GM11168 (cell line): ENCODE results near the gene AANAT.

Experiments
- in situ Hi-C: fragments of 300-500 bp; cut with MboI; formaldehyde crosslinking; loops from one replicate; pipeline ENCODE4 v1.12.0; 2022; ENCODE audit warnings: low sequenced_read_pairs; ENCODE audit not compliant: unreplicated experiment

AANAT gene

DNA sequence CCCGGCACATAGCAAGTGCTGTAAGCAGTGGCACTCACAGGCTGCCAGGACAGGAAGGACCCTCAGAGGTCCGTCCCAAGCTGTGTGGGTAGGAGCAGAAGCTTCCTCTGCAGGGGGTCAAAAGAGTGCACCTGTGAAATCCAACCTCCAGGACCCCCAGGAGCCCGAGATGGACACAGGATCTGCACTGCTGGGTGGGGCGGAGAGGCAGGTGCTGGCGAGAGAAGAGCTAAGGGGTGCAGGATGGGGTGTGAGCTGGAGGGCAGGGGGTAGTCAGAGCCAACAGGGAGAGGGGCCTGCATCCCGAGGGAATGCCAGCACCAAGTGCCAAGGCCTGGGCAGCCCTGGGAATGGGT lies 650 bp upstream of the AANAT start:
- in situ Hi-C loops = loop anchor here (5.0 kb wide), 1 partner anchor 41 kb away; no protein-coding TSS in a partner anchor

GRCh38 chr17:76467809-76468633 lies 618 bp downstream of the AANAT start:
- in situ Hi-C loops = loop anchor here (5.0 kb wide), 1 partner anchor 39 kb away; no protein-coding TSS in a partner anchor

GRCh38 chr17:76468634-76469010 lies 1.2 kb downstream of the AANAT start:
- in situ Hi-C loops = loop anchor here (5.0 kb wide), 1 partner anchor 39 kb away; no protein-coding TSS in a partner anchor

DNA sequence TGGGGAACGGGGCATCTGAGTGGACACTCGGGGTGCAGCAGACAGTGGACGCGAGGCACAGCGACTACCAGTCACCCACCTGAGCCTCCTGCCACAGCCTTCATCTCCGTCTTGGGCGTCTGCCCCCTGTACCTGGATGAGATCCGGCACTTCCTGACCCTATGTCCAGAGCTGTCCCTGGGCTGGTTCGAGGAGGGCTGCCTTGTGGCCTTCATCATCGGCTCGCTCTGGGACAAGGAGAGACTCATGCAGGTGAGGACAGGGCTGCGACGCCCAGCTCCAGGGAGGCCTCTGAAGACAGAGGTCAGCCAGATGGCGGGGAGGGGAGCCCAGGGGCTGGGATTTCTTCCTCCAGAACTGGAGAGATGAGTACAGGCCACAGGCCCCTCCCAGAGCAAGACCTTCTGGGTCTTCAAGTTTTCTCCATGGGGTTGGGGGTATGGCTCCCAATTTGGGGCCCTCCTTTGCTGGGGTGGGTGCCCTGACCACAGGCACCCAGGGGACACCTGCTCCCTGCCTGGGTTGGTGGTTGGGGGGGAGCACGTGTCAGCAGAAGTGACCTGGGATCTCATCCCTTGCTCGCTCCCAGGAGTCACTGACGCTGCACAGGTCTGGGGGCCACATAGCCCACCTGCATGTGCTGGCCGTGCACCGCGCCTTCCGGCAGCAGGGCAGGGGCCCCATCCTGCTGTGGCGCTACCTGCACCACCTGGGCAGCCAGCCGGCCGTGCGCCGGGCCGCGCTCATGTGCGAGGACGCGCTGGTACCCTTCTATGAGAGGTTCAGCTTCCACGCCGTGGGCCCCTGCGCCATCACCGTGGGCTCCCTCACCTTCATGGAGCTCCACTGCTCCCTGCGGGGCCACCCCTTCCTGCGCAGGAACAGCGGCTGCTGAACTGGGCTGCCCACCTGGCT lies 1.9 kb downstream of the AANAT start:
- in situ Hi-C loops = loop anchor here (5.0 kb wide), 1 partner anchor 38 kb away; no protein-coding TSS in a partner anchor

DNA sequence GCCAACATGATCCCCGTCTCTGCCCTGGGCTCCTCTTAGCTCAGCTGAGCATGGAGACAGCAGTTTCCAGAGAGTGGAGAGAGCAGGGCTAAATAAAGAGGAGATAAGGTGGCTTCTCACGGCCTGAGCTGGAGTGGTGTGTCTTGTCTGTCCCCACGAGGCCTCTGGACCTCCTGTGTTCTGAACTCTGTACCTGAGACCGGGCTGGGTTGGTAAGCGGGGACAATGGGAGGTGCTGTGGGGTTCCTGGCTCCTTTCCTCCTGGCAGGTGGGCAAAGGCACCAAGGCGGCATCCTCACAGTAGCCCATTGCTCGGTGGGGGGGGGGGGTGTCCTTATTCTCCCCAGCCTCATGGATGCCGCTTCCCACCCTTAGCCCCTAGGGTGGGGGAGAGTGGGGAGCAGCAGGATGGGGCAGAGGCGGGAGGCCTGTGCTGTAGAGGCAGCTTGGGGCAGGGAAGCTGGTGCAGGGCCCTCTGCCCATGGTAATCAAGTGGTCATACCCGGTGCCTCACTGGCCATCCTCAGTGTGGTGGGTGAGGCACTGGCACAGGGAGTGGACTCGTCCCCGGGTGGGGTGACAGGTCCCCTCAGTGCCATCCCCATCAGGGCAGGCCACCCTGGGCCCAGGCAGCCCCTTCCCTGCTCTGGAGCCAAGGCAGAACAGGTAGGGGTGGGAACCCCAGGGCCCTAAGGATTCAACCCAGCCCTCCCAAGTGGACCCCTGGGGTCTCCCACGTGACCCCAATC lies 2.8 kb downstream of the AANAT start:
- in situ Hi-C loops = loop anchor here (5.0 kb wide), 1 partner anchor 37 kb away; no protein-coding TSS in a partner anchor

DNA sequence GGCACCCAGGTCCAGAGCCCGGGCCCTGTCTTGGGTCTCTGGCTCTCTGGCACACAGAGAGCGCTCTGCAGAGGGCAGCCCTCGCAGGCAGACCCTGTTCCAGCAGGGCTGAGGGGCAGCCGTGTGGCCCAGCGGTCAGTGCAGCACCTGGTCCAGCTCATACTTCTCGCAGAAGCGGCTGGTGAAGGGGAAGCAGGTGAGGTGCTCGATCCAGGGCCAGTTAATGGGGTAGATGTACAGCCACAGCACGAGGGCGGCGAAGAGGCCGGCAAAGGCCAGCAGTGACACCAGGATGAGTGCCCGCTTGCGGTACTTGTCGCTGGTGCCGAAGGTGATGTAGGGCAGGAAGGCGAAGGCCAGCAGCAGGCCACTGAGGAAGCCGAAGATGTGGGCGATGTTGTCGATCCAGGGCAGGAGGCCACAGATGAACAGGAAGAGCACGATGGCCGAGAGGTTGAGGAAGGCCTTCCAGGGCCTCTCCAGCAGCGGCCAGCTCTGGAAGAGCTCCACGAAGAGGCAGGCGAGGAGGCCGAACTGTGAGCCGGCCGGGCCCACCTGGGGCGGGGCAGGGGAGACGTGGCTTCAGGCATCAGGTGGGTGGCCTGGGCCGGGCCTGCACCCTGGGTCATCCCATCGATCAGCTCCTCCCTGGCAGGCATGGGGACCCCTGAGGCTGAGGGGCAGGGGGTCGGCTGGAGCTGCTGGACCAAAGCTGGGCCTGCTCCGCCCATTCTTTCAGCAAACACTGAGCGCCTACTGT lies 4.3 kb downstream of the AANAT start:
- in situ Hi-C loops = no loop called here

GRCh38 chr17:76472258-76472645 lies 4.8 kb downstream of the AANAT start:
- in situ Hi-C loops = no loop called here

DNA sequence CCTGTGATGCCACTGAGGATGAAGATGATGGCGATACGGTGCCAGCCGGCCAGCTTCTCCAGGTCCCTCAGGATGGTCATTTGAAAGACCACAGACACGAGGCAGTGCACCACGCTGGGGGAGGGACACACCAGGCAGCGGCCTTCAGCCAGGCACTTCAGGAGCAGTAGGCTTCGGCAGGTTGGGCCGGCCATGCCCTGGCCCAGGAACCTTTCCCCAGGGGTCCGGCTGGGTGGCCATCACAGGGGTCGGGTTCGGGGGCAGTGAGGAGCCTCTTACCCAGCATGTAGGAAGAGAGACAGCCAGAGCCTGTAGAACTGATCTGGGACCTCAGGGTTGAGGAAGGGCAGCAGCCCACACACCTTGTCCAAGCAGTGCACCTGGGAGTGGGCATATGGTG lies 5.3 kb downstream of the AANAT start:
- in situ Hi-C loops = no loop called here

- in situ Hi-C loops = no loop called here
Observed at GRCh38 chr17:76473541-76473985, 6.2 kb downstream of the AANAT start.

DNA sequence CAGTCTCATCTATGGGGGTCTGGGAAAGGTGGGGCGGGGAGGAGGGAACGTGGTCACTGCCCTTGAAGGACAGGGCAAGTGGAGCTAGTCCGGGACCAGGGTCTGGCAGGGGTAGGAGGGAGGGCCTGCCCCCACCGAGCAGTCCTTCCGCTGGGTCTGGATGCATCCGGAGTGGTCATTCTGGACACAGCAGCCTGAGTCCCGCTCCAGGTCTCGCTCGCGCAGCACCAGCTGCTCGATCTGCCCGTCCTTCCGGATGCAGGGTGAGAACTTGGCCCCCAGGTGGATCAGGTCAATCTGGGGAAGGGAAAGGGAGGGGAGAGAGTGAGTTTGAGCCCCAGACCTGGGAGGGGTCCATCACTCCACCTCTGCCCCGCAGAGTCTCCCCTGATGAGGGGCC lies 6.8 kb downstream of the AANAT start:
- in situ Hi-C loops = no loop called here

DNA sequence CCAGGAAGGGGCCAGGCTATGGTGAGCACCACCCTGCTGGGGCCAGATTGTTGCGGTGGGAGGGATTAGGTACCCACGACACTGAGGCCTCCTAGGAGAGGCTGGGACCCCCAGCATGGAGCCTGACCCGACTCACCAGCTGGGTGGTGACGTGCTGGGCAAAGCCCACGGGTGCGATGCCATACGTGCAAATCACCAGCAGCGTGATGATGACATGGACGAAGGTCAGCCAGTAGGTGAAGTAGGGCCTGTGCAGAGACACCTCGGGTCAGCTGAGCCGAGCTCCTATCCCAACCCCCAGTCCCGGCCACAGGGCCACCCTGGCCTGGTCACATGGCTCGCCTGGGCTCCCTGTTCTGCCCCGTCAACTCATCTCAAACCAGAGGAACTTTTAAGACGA lies 7.5 kb downstream of the AANAT start:
- in situ Hi-C loops = no loop called here

DNA sequence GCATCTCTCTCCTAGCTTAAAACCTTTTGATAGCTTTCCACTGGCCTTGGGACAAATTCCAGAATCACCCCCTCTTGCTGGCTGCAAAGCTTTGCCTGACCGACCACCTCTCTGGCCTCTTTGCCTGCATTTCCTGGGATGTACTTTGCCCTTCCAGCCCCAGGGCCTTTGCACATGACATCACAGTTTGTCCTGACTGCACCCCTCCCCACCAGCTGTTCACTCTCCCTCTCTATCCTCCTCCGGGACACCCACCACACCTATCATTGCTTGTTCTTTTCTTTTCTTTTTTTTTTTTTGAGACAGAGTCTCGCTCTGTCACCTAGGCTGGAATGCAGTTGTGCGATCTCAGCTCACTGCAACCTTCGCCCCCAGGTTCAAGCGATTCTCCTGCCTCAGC lies 7.9 kb downstream of the AANAT start:
- in situ Hi-C loops = no loop called here

DNA sequence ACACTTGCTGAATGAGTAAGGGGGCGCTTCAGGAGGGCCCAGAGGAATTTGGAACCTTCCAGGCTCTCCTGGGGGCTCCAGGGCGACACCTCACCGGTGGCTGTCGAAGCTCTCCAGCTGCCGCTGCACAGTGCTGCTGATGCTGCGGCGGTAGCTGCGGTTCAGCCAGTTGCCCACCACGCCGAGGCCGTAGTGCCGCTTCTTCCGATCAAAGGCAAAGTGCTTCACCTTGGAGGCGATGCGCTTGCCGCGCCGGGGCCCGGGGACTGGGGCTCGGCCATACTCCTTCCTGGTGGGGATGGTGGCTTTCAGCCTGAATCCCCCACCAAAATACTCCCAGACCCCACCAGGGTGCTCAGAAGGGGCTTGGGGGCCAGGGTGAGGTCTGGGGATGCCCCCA lies 9.3 kb downstream of the AANAT start:
- in situ Hi-C loops = no loop called here

GRCh38 chr17:76477576-76477975 lies 10.2 kb downstream of the AANAT start:
- in situ Hi-C loops = no loop called here

DNA sequence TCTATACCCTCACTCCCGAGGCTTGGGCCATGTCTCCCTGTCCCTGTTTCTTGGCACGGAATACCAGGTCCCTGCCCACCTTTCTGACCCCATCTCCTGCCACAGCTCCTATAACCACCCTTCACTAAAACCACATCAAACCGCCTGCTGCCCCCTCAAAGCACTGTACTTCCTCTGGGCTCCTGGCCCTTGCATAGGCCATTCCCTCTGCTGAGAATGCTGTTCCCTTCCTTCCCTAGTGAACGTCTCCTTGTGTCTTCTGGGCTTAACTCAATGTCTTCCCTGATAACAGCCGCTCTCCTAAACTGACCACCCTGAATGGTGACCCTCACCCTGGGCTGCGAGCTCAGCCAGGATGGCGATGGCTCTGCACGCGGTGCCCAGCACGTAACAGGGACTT lies 10.7 kb downstream of the AANAT start:
- in situ Hi-C loops = no loop called here

GRCh38 chr17:76478730-76479514 lies 11.5 kb downstream of the AANAT start:
- in situ Hi-C loops = no loop called here

GRCh38 chr17:76479515-76480060 lies 12.2 kb downstream of the AANAT start:
- in situ Hi-C loops = no loop called here

- in situ Hi-C loops = no loop called here
Observed at GRCh38 chr17:76480632-76481031, 13.2 kb downstream of the AANAT start.
